HG03520 (cell line): ENCODE measurements around the gene LACTB.

Experiments
- ATAC-seq: cut with Tn5 transposase; IDR thresholded peaks from one replicate; pipeline ENCODE4 v1.9.1; 2021; ENCODE audit warnings: mild to moderate bottlenecking, moderate library complexity; ENCODE audit not compliant: unreplicated experiment

The LACTB gene

DNA sequence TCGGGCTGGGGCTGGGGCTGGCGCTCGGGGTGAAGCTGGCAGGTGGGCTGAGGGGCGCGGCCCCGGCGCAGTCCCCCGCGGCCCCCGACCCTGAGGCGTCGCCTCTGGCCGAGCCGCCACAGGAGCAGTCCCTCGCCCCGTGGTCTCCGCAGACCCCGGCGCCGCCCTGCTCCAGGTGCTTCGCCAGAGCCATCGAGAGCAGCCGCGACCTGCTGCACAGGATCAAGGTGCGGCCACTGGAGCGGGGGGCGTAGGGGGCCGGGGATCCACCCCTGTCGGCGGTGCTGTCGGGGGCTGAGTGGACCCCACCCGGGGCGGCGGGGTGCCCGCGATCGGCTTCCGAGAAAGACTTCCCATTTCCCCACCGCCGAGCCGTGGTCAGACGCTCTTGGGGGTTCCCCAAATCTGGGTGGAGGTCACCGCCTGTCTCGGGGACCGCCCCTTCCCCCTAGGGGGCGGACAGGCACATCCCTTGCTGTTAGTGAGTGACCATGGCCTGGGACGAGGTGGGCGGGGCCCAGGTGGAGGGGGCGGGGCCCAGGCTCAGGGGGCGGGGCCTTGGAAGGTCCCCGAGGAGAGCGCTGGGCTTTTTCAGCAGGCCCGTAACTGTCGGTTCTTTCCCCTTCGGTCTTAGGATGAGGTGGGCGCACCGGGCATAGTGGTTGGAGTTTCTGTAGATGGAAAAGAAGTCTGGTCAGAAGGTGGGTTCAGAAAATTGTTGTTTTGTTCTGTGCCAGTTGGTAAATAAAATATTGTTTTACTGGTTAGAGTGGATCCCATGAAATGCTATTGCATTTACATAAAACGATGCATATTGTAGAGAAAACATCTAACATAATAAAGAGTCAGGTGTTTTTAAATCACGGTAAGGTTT, 578 bp downstream of the LACTB start:
- peak; percentile 85 for ATAC-seq

- no peak for ATAC-seq
Observed at GRCh38 chr15:63124506-63124905, 2.8 kb downstream of the LACTB start.

DNA sequence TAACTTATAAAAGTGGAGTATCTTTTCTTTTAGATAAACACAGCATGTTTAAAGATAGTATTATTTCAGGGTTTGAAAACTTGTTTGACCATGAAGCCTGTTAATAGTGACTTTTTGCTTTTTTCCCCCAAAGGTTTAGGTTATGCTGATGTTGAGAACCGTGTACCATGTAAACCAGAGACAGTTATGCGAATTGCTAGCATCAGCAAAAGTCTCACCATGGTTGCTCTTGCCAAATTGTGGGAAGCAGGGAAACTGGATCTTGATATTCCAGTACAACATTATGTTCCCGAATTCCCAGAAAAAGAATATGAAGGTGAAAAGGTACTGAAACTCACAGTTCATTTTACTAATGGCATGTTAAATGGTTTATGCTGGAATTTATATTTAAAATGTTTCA, 5.1 kb downstream of the LACTB start:
- ATAC-seq: no peak

DNA sequence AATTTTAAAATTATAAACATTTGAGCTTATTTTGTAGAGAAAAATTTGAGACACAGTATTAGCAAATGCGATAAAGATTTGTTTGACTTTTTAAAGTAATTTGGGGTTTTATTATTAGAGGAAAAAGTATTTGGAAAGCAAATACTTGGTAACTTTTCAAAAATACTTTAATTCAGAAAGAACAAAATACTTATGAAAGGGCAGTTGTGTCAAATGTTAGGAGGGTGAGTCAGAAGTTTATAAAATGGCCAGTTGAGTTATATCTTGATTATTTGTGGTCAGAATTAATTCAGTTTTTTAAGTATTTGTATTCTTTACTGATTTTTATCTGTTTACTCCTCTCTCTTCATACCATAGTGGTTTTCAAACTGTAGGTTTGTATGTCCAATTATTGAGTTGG, 12.1 kb downstream of the LACTB start:
- ATAC-seq: no peak

DNA sequence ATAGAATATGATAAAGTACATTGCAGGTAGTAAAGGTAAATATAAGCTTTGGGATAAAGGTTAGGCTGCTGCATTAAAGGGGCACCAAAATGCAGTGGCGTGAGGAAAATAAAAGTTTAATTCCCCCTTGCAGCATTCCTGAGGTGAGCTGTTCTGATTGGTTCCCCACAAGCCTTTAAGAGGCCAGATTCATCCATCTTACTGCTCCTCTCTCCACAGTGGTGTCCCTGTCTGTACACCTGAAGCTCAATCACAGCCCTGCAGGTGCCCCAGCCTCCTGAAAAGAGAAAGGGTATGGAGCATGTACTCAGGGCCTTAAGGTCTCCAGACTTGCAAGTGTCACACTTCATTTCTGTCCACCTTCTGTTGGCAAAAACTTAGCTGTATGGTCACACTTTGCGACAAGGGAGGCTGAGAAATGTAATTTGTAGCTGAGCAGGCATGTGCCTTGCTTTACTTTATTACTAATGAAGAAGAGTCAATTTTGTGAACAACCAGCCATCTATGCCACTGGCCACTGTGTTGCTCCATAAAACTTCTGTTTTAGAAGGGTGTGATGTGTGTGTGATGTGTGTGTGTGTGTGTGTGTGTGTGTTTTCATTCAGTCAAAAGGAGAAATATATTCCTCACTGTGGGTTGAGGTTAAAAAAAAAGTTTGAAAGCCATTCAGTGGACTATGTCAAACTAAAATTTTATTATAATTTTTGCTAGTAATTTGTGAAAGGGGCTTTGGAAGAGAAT, 12.8 kb downstream of the LACTB start:
- ATAC-seq: no peak

- ATAC-seq: no peak
Observed at GRCh38 chr15:63135281-63135680, 13.6 kb downstream of the LACTB start.

DNA sequence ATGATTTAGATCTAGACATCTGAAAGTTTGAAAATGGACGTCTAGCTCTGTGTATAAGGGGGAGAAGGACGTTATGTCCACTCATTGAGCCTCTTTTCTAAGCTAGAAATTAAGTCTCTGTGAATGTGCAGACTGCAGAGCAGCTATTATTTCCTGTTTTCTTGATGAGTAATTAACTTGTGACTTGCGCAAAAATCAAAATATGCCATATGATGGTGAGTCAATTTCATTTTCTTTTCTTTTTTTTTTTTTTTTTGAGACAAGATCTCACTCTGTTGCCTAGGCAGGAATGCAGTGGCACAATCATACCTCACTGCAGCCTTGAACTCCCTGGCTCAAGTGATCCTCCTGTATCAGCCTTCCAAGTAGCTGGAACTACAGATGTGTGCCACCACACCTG, 14.1 kb downstream of the LACTB start:
- no peak for ATAC-seq

DNA sequence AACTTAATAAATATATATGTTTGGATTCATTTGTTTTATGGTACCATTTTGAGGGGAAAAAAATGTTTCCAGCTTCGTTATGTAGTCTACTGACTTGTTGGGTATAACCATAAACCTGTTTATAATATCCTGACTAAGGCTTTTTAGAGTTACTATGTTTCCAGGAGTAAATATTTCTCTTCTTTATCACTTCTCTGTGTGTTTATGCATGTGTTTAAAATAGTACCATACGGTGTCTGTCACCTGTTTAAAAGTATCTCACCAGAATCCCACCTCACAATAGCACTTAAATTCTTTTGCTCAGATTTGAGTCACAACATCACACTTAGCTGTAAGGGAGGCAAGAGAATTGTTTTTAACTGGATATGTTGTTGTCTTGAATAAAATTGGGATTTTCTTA, 15.1 kb downstream of the LACTB start:
- no peak for ATAC-seq

DNA sequence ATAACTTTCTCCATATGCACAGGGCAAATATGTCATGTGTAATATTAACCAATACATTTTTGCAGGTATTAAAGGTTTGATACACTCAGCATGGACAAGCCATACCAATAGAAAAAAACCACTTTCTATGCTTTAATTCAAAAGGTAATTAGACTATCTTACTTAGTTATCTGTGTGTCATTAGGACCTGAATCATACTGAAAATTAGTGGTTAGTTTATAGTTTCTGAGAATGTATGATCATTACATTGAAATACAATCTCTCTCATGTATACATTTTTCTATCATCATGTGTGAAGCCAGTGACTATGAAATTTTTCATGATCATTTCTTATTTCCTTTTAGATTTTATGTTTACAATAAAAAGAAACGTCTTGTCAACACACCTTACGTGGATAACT, 19.3 kb downstream of the LACTB start:
- ATAC-seq: no peak

- ATAC-seq: no peak
Observed at GRCh38 chr15:63145426-63145825, 23.8 kb downstream of the LACTB start.

- no peak for ATAC-seq
Observed at GRCh38 chr15:63146684-63147083, 25.0 kb downstream of the LACTB start.

DNA sequence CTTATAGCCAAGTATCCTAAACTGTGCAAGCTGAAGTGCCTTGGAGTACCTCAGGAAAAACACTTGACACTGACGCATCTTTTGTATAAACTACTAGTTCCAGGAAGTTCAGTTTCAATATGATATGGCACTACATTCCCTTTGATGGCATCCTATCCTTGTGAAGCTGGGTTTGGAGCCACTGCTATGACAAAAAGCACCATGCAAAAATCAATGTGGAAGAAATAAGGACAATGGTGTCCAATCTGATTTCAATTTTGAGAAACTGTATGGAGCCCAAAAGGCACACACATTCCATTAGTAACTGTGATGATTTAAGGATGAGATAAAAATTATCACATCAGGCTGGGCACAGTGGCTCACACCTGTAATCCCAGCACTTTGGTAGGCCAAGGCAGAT, 30.0 kb downstream of the LACTB start:
- no peak for ATAC-seq

DNA sequence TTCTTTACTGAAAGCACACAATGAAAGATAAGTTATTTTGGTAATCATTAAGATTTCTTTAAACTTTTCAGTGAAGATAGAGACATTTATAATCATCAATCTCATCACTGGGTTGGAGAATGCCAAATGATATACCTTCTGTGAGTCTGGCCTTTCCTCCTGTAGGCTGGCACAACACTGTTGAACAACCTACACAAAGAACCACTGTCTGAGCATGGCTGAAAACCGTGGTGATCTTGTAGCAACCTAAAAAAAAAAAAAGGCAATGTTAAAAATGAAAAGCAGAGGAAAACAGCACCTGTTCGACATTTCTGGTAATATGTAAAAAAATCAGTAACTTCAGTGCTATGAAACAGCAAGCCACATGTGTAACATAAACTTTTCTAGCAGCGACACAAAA, 33.8 kb downstream of the LACTB start:
- no peak for ATAC-seq

DNA sequence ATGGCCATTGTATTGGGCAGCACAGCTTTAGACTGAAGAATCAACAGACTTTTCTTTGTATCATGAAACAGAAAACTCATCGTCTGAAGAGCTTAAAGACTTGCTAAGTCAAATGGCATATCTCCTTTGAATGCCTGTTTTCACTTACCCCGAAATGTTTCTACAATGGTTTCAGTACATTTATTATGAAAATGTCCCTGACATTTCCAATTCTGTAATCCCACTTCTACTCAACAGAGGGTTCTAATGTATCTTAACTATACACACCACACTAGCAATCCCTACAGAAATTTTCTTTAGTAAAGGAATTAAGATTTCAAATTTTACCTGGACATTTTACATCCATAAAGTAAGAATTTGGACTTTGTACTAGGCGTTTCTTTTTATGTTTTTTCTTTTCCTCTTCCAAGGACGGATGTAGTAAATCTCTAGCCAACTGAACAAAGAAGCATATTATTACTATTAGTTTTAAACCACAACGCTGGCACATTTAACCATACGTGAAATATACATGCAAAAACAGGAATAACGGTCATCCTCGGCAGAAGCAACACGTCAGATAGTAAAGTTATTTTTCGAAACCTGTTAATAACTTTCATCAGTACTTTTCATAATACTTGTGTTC, 34.5 kb downstream of the LACTB start:
- ATAC-seq: no peak

DNA sequence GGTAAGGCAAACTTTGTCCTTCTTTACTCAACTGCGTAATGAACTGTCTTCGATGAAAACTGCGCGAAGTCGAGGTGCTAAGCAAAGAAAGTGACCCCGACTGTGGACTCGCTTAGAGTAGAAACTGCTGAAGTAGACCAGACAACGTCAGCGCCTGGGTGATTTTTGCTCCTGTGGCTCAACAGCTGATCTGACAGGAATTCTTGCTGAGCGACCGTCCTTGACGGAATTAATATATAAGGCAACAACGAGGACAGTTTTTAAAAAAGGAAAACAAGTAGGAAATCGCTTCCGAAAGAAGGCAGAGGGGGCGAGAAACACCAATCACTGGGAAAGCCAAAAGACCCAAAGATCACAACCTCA, 35.1 kb downstream of the LACTB start:
- ATAC-seq: no peak

DNA sequence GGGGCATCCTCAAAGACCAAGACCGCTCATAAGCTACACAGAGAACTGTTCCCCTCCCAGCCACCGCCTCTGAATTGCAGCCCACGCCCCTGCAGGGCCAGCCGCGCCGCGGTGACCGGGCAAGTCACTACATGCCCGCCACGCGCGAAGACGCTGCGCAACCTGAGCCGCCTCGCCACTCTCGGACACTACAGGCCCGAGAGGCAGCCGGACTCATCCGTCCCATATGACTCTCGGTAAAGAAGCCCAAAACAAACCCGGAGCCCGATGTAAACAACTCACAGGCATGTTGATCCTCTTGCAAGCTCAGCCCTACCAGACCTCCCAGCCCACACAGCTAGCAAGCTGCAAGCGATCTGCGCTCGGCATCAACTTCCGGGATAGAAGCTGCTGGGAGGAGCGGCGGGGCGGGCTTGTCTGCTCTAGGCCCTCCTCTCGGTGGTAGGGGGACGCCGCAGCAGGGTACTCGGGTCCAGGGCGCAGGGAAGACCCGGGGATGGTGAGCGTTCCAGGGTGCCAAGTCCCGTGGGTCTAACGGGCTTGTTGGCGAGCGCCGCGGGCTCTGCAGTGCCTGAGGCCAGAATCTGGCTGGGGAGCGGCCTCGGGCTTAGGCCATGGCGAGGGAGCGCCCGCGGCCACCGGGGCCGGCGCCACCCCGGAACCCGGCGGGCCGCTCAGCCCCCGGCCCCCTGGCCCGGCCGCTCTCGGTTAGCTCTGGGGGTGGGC, 35.6 kb downstream of the LACTB start, which contains the start of gene RPS27L:
RPS27L (minus strand) TSS at position 360 of the 726 bp plus-strand sequence; CDS start at position 288, 72 bp downstream.
- ATAC-seq: peak; percentile 88

DNA sequence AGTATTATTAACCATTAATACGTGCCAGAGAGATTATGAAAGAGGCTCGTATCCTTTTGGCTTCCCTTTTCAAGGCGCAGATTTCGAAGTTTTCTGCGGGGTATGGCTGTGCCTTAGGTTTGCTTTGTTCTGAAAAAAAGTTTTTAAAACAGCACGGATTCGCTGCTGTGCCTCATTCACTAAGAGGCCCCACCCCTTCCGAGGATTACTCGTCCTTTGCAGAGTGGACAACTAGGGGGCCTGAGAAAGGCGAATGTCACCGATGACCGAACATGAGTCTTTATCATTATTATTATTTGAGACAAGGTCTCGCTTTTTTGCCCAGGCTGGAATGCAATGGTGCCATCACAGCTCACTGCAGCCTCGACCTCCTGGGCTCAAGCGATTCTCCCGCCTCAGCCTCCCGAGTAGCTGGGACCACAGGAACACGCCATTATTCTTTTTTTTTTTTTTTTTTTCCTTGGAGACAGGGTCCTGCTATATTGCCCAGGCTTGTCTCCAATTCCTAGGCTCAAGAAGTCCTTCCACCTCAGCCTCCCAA, 36.3 kb downstream of the LACTB start:
- no peak for ATAC-seq

DNA sequence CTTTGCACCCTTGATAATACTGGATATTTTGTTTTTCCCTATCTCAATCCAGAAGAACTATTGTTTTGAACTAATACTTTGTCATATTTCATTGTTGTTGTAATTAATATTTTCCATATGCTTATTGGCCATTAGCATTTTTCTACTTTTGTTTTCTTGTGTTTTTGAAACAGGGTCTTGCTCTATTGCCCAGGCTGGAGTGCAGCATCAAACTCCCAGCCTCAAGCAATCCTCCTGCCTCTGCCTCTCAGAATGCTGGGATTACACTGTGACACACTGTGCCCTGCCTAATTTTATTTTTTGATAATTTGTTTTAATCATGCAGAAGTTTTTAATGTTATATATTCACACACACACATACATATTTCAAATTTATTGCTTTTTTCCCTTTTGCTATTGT, 39.0 kb downstream of the LACTB start:
- no peak for ATAC-seq

GRCh38 chr15:63163217-63163616, 41.6 kb downstream of the LACTB start:
- ATAC-seq: no peak

- no peak for ATAC-seq
Observed at GRCh38 chr15:63165166-63165859, 43.7 kb downstream of the LACTB start.
